Kidney (tissue), 14 donors: ENCODE measurements around the gene PPEF2. TPM values are rescaled to one million over a fixed set of nuclear protein-coding genes. Genes with fewer than 3 reads are reported as not detected.

Experiments
- DNase-seq, 5 donors: peaks; one replicate each; pipeline ENCODE4 v3.0.0-alpha.2; 2013 to 2020
- FAIRE-seq: peaks from 2 replicates; lab custom pipeline; 2012; peaks lifted over from hg19 to GRCh38; lab: Jason Lieb, UNC
- H3K27ac ChIP-seq, 2 donors: one replicate each; pipeline ENCODE4 v1.7.0; 2013; ENCODE audit warnings: low read depth in 2 of 2, low read length in 2 of 2, inconsistent platforms in 1 of 2
- H3K27me3 ChIP-seq: one replicate; pipeline ENCODE4 v1.7.1; 2013; ENCODE audit warnings: low read length, inconsistent platforms; ENCODE audit not compliant: control insufficient read depth, insufficient read depth
- H3K36me3 ChIP-seq, 3 donors: one replicate each; pipeline versions ENCODE4 v1.7.0 to v1.7.1; 2013; ENCODE audit warnings: low read length in 3 of 3, control low read depth in 1 of 3, inconsistent platforms in 1 of 3; ENCODE audit not compliant: insufficient read depth in 3 of 3, control insufficient read depth in 2 of 3
- H3K4me1 ChIP-seq, 3 donors: one replicate each; pipeline versions ENCODE4 v1.7.0 to v1.7.1; 2013; ENCODE audit warnings: low read length in 3 of 3, inconsistent platforms in 1 of 3, low read depth in 1 of 3; ENCODE audit not compliant: control insufficient read depth in 2 of 3, insufficient read depth in 2 of 3
- H3K4me3 ChIP-seq, 3 donors: one replicate each; pipeline versions ENCODE4 v1.7.0 to v1.8.1; 2013; ENCODE audit warnings: low read length in 3 of 3, control low read depth in 1 of 3, inconsistent platforms in 1 of 3
- H3K9ac ChIP-seq, 3 donors: one replicate each; pipeline versions ENCODE4 v1.7.0 to v1.7.1; 2013; ENCODE audit warnings: low read length in 3 of 3, control low read depth in 1 of 3, inconsistent platforms in 1 of 3
- H3K9me3 ChIP-seq, 3 donors: one replicate each; pipeline versions ENCODE4 v1.7.0 to v1.7.1; 2013; ENCODE audit warnings: low read length in 3 of 3, control low read depth in 1 of 3, inconsistent platforms in 1 of 3; ENCODE audit not compliant: control insufficient read depth in 2 of 3, insufficient read depth in 1 of 3
- CTCF ChIP-seq: IDR thresholded peaks from 3 replicates; pipeline ENCODE4 v1.5.1; 2012; ENCODE audit warnings: mild to moderate bottlenecking, moderate library complexity, borderline replicate concordance; ENCODE audit not compliant: insufficient read depth; ENCODE audit errors: extremely low read depth
- intact Hi-C: fragments of 100-400 bp; cut with DNase I; formaldehyde crosslinking; loops from one replicate; pipeline ENCODE4 v1.11.1; 2022
- polyA plus RNA-seq: library from polyadenylated mRNA; stranded (reverse); fragments of 350-450 nt; fragmentation: Illumina TruSeq; extraction: RNeasy Lipid Tissue Mini Kit (QIAGEN cat#74804); gene quantifications from one replicate; pipeline ENCODE4 v1.2.3, GENCODE V29; 2014; ENCODE audit warnings: low read depth, low replicate concordance; ENCODE audit not compliant: insufficient read depth
- total RNA-seq: library from RNA; stranded (reverse); fragmentation: NEBNext Ultra II Directional; extraction: Animal tissue kit (Norgen Biotek cat#: 25700); gene quantifications from one replicate; pipeline ENCODE4 v1.2.1, GENCODE V29; 2021
- donor health status: control.
- donor health status: control.
- donor health status: control.
- donor health status: control.
- donor health status: control.
- donor health status: DM: yes; HTN: yes; CAD: no.
- donor health status: Normal renal cell carcinoma (clear cell type).

PPEF2 gene
- total and polyA plus RNA-seq, 2 donors from 2014 or later = not detected

GRCh38 chr4:75841641-75842520 lies 60.4 kb downstream of the PPEF2 start:
- DNase-seq (peak in 2 of 5 donors; percentile 23 to 24), FAIRE-seq (no peak)
- H3K27me3 ChIP-seq = no peaks in the 10 kb centered on the region
- H3K36me3 ChIP-seq = no peaks in the 10 kb centered on the region
- intact Hi-C loops = no loop called here
- H3K27ac ChIP-seq = no peak overlapping the region
- no peaks in the 10 kb centered on the region for H3K9me3 ChIP-seq
- H3K9ac ChIP-seq = no peak overlapping the region
- peaks cover 0 to 7% (median 0%) of the 10 kb centered on the region in 3 donors for H3K4me1 ChIP-seq
- TF ChIP-seq CTCF = no peak
- no peak overlapping the region for H3K4me3 ChIP-seq

- H3K36me3 ChIP-seq = no peaks in the 10 kb centered on the region
- intact Hi-C loops = no loop called here
- H3K4me3 ChIP-seq = no peak overlapping the region
- H3K27ac ChIP-seq = no peak overlapping the region
- H3K9ac ChIP-seq = no peak overlapping the region
- no peaks in the 10 kb centered on the region for H3K4me1 ChIP-seq
- DNase-seq (no peak), FAIRE-seq (no peak)
- H3K27me3 ChIP-seq = no peaks in the 10 kb centered on the region
- no peaks in the 10 kb centered on the region for H3K9me3 ChIP-seq
- no peak for TF ChIP-seq CTCF
These were observed 67.5 kb downstream of the PPEF2 start for GRCh38 chr4:75834772-75835154.

- no peak for FAIRE-seq
- H3K9me3 ChIP-seq = no peaks in the 10 kb centered on the region
- no peak overlapping the region for H3K27ac ChIP-seq
- TF ChIP-seq CTCF = no peak
- no peak overlapping the region for H3K9ac ChIP-seq
- no peaks in the 10 kb centered on the region for H3K4me1 ChIP-seq
- DNase-seq = no peak
- no peaks in the 10 kb centered on the region for H3K27me3 ChIP-seq
- no peak overlapping the region for H3K4me3 ChIP-seq
- no peaks in the 10 kb centered on the region for H3K36me3 ChIP-seq
- intact Hi-C loops = no loop called here
These were observed 68.0 kb downstream of the PPEF2 start for GRCh38 chr4:75834095-75834771.
